Measurements from ENCODE around the gene PARVA.

DNA sequence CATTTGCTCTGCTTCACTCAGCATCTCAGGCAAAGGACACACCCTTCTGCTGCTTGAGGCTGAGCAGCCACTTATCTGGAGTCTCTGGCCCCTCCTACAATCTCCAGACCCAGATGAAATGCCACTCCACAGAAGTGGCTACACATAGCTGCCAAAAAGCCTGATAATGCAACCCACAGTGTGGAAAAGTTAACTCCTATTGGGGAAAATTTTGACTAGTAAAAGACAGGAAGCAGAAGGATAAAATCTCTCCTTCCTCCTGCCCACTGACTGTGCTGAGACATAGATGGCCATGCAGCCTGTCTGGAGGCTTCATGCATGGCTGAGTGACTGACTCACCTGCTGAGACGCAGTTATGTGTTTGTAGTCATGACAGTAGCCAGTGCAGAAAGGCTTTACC, 204.6 kb downstream of the PARVA start:
- TF ChIP-seq, protein P1, sequence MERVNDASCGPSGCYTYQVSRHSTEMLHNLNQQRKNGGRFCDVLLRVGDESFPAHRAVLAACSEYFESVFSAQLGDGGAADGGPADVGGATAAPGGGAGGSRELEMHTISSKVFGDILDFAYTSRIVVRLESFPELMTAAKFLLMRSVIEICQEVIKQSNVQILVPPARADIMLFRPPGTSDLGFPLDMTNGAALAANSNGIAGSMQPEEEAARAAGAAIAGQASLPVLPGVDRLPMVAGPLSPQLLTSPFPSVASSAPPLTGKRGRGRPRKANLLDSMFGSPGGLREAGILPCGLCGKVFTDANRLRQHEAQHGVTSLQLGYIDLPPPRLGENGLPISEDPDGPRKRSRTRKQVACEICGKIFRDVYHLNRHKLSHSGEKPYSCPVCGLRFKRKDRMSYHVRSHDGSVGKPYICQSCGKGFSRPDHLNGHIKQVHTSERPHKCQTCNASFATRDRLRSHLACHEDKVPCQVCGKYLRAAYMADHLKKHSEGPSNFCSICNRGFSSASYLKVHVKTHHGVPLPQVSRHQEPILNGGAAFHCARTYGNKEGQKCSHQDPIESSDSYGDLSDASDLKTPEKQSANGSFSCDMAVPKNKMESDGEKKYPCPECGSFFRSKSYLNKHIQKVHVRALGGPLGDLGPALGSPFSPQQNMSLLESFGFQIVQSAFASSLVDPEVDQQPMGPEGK (CRISPR knock-in tag; IDR thresholded peaks at IDR 0.05; ENCODE audit: borderline replicate concordance) = no peak
- no peak for TF ChIP-seq ESRRG (CRISPR knock-in tag; IDR thresholded peaks at IDR 0.05)
- no peak for TF ChIP-seq ZNF8 (CRISPR knock-in tag; IDR thresholded peaks at IDR 0.05)
- TF ChIP-seq, protein P2, sequence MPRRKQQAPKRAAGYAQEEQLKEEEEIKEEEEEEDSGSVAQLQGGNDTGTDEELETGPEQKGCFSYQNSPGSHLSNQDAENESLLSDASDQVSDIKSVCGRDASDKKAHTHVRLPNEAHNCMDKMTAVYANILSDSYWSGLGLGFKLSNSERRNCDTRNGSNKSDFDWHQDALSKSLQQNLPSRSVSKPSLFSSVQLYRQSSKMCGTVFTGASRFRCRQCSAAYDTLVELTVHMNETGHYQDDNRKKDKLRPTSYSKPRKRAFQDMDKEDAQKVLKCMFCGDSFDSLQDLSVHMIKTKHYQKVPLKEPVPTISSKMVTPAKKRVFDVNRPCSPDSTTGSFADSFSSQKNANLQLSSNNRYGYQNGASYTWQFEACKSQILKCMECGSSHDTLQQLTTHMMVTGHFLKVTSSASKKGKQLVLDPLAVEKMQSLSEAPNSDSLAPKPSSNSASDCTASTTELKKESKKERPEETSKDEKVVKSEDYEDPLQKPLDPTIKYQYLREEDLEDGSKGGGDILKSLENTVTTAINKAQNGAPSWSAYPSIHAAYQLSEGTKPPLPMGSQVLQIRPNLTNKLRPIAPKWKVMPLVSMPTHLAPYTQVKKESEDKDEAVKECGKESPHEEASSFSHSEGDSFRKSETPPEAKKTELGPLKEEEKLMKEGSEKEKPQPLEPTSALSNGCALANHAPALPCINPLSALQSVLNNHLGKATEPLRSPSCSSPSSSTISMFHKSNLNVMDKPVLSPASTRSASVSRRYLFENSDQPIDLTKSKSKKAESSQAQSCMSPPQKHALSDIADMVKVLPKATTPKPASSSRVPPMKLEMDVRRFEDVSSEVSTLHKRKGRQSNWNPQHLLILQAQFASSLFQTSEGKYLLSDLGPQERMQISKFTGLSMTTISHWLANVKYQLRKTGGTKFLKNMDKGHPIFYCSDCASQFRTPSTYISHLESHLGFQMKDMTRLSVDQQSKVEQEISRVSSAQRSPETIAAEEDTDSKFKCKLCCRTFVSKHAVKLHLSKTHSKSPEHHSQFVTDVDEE (CRISPR knock-in tag; IDR thresholded peaks at IDR 0.05) = no peak
- no peak for TF ChIP-seq ZFP3 (CRISPR knock-in tag; IDR thresholded peaks at IDR 0.05)
- TF ChIP-seq ZFP30 (CRISPR knock-in tag; IDR thresholded peaks at IDR 0.05) = no peak
- TF ChIP-seq CSDC2 (CRISPR knock-in tag; IDR thresholded peaks at IDR 0.05) = no peak
- no peak for TF ChIP-seq ZC3H10 (CRISPR knock-in tag; IDR thresholded peaks at IDR 0.05)
- TF ChIP-seq PPARA (CRISPR knock-in tag; IDR thresholded peaks at IDR 0.05; ENCODE audit: borderline replicate concordance) = no peak
- TF ChIP-seq, protein P3, sequence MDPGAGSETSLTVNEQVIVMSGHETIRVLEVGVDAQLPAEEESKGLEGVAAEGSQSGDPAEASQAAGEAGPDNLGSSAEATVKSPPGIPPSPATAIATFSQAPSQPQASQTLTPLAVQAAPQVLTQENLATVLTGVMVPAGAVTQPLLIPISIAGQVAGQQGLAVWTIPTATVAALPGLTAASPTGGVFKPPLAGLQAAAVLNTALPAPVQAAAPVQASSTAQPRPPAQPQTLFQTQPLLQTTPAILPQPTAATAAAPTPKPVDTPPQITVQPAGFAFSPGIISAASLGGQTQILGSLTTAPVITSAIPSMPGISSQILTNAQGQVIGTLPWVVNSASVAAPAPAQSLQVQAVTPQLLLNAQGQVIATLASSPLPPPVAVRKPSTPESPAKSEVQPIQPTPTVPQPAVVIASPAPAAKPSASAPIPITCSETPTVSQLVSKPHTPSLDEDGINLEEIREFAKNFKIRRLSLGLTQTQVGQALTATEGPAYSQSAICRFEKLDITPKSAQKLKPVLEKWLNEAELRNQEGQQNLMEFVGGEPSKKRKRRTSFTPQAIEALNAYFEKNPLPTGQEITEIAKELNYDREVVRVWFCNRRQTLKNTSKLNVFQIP (CRISPR knock-in tag; IDR thresholded peaks at IDR 0.05; ENCODE audit: borderline replicate concordance, low read depth) = no peak
